Chondrocyte (in vitro differentiated cells): ENCODE results near the gene MRPS23. TPM values are rescaled to one million over a fixed set of nuclear protein-coding genes. Genes with fewer than 3 reads are reported as not detected.

Experiments used
- DNase-seq: peaks from one replicate; pipeline ENCODE4 v3.0.0; 2021; ENCODE audit warnings: mixed read lengths, low spot score
- H3K27ac Mint-ChIP-seq: one replicate; pipeline ENCODE4 v1.8.0; 2021; ENCODE audit warnings: mild to moderate bottlenecking, moderate library complexity, mixed read lengths; ENCODE audit not compliant: unreplicated experiment
- H3K27me3 Mint-ChIP-seq: 2 replicates; pipeline ENCODE4 v1.8.0; 2021; ENCODE audit warnings: low read depth, mixed read lengths
- H3K36me3 Mint-ChIP-seq: 2 replicates; pipeline ENCODE4 v1.8.0; 2021; ENCODE audit warnings: low read depth, mixed read lengths
- H3K4me1 Mint-ChIP-seq: 2 replicates; pipeline ENCODE4 v1.8.0; 2021; ENCODE audit warnings: low read depth, mild to moderate bottlenecking, mixed read lengths
- H3K4me3 Mint-ChIP-seq: one replicate; pipeline ENCODE4 v1.8.0; 2021; ENCODE audit warnings: mild to moderate bottlenecking, moderate library complexity, mixed read lengths; ENCODE audit not compliant: unreplicated experiment
- H3K9me3 Mint-ChIP-seq: 2 replicates; pipeline ENCODE4 v1.8.0; 2021; ENCODE audit warnings: low read depth, mixed read lengths
- total RNA-seq: library from RNA; stranded (reverse); gene quantifications from 3 replicates; pipeline ENCODE4 v1.2.1, GENCODE V29; 2021
- TF ChIP-seq, protein P1 (sequence below): fragments of 200-600 bp; sonication (generic); IDR thresholded peaks from 2 replicates; pipeline ENCODE4 v1.5.0; 2021; ENCODE audit warnings: antibody characterized with exemption, mild to moderate bottlenecking, moderate library complexity

Gene MRPS23
- total RNA-seq, 1 donor from 2014 or later: 33.3 TPM

DNA sequence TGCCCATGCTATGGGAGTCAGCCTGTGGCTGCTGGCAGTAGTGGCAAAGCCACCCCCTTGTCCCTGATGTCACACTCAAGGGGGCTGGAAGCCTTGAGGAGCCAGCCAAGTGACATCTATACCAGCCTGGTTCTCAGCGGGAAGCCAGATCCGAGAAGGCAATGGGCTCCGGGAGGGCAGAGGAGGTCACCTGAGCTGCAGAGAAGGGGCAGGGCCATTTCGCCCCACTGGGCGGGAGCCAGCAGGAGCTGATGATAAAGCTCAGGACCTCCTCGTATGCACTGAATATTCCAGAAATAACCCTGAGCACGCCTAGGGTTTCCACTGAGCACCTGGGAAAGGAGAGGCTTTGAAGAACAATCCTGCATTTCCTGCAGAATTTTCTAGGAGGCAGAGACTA, 19.0 kb downstream of the MRPS23 start:
- H3K9me3 Mint-ChIP-seq: no peaks in the 10 kb centered on the region
- H3K27ac Mint-ChIP-seq: no peak overlapping the region
- no peaks in the 10 kb centered on the region for H3K4me1 Mint-ChIP-seq
- H3K27me3 Mint-ChIP-seq: no peaks in the 10 kb centered on the region
- H3K36me3 Mint-ChIP-seq: no peaks in the 10 kb centered on the region
- no peak for DNase-seq
- TF ChIP-seq, protein P1, sequence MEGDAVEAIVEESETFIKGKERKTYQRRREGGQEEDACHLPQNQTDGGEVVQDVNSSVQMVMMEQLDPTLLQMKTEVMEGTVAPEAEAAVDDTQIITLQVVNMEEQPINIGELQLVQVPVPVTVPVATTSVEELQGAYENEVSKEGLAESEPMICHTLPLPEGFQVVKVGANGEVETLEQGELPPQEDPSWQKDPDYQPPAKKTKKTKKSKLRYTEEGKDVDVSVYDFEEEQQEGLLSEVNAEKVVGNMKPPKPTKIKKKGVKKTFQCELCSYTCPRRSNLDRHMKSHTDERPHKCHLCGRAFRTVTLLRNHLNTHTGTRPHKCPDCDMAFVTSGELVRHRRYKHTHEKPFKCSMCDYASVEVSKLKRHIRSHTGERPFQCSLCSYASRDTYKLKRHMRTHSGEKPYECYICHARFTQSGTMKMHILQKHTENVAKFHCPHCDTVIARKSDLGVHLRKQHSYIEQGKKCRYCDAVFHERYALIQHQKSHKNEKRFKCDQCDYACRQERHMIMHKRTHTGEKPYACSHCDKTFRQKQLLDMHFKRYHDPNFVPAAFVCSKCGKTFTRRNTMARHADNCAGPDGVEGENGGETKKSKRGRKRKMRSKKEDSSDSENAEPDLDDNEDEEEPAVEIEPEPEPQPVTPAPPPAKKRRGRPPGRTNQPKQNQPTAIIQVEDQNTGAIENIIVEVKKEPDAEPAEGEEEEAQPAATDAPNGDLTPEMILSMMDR: no peak
- no peak overlapping the region for H3K4me3 Mint-ChIP-seq

DNA sequence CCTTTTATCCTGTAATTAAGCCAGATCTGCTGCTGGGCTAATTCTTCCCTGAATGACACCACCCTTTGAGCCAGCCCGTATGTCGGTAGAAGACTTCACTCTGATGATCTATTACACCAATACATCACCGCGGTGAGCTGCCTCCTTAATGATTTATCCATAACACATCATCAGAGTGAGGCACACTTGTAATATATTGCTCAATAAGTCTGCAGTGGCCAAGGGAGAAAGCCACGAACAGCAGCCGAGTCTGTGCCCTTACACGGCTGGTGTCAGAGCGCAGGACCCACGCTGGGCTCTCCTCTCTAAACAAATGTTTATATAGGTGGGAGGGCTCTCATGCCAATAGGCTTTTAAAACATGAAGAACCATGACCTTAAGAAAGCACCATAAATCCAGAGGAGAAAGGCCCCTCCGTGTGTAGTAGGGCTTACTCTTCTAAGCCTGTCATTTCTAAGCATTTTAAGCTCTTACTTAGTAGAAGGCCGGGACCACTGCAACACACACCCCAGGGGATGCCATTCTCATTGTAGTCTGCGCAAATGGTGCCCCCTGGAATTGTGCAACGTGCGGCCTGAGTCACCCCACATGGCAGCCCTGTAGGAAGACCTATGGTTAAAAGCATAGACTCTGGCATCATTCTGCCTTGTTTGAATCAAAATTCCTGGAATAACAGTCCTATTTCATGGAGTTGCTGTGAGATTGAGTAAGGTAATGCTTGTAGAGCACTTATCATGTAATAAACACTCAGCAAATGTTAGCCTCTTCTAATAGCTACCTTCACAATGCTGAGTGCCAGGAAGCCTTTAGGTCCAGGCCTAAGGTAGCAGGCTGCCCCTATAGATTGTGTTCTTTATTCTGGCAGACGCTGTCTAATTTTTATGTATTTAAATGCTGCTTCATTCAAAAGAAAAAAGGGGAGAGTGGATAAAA, 26.1 kb downstream of the MRPS23 start:
- peaks cover 1% of the 10 kb centered on the region for H3K36me3 Mint-ChIP-seq
- H3K4me3 Mint-ChIP-seq: no peak overlapping the region
- peaks cover 8% of the 10 kb centered on the region for H3K27me3 Mint-ChIP-seq
- no peak for DNase-seq
- no peaks in the 10 kb centered on the region for H3K9me3 Mint-ChIP-seq
- no peak overlapping the region for H3K27ac Mint-ChIP-seq
- TF ChIP-seq, protein P1: no peak
- no peaks in the 10 kb centered on the region for H3K4me1 Mint-ChIP-seq

DNA sequence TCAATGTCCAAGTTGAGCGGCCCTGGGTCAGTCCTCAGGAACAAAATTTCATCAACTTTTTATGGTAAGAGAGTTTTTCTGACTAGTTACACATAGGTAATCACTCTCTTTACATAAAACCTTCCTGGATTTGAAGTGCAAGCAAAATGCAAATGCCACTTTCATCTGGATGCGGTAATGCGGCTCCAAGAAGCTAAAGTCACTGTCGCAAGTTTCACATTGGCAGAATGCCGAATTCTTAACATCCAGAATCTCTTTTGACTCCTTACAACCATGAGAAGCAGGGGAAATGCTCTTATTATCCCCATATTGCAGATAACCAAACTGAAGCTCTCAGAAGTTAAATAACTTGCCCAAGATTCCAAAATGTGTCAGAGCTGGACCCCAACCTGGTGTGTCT, 30.0 kb downstream of the MRPS23 start:
- TF ChIP-seq, protein P1: no peak
- no peaks in the 10 kb centered on the region for H3K9me3 Mint-ChIP-seq

DNA sequence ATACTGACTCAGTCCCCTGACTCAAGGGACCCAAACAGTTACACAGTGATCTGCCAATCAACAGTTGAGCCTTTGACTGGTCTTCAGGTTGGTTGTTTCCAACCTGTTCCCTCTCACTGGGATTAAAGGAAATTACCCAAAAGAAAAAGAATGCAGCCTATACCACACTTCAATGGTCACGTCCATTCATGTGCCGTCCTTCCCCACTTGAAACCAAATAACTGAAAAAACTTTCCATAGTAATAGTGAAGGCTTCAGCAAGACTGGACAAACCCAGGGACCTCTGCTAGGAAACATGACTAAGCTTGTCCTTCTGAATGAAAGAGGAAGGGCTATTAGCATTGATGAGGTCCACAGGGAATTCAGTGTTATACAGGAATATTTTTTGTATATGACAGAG, 30.6 kb downstream of the MRPS23 start:
- TF ChIP-seq, protein P1: no peak
- H3K4me1 Mint-ChIP-seq: peaks cover 6% of the 10 kb centered on the region
- H3K27me3 Mint-ChIP-seq: peaks cover 26% of the 10 kb centered on the region
- no peak overlapping the region for H3K4me3 Mint-ChIP-seq
- DNase-seq: no peak
- no peak overlapping the region for H3K27ac Mint-ChIP-seq
- H3K9me3 Mint-ChIP-seq: no peaks in the 10 kb centered on the region
- H3K36me3 Mint-ChIP-seq: peaks cover 1% of the 10 kb centered on the region

More for the DNA sequence above, 30.0 kb downstream of the MRPS23 start:
- H3K4me3 Mint-ChIP-seq: no peak overlapping the region
- no peaks in the 10 kb centered on the region for H3K4me1 Mint-ChIP-seq
- H3K27ac Mint-ChIP-seq: no peak overlapping the region
- peaks cover 26% of the 10 kb centered on the region for H3K27me3 Mint-ChIP-seq
- H3K36me3 Mint-ChIP-seq: peaks cover 1% of the 10 kb centered on the region
- DNase-seq: no peak

DNA sequence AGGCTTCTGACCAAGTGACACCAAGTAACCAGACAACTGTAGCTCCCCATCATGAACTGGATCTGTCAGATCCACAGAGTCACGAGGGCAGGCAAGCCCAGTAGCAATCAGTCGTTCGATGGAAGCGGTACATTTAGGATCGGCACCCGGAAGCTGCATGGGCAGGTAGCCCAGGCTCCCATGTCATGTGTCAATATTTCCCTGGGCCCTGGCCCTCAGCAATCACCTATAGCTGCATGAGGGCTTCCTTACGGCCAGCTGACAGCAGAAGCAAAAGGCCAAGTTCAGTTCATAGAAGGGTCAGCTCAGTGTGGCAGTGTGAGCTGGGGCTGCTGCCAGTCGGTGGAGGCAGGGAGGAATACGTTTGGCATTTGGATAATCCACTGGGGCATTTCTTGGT, 31.8 kb downstream of the MRPS23 start:
- H3K27ac Mint-ChIP-seq: no peak overlapping the region
- no peaks in the 10 kb centered on the region for H3K9me3 Mint-ChIP-seq
- DNase-seq: no peak
- H3K4me1 Mint-ChIP-seq: peaks cover 10% of the 10 kb centered on the region
- TF ChIP-seq, protein P1: no peak
- H3K4me3 Mint-ChIP-seq: no peak overlapping the region
- peaks cover 26% of the 10 kb centered on the region for H3K27me3 Mint-ChIP-seq
- peaks cover 1% of the 10 kb centered on the region for H3K36me3 Mint-ChIP-seq
